ENCODE data around the gene SLC9C2.
"Not testable (repeated sequence)": the region's sequence is repeated elsewhere in the genome, so short reads cannot be mapped to it uniquely, and the experiment has no call there.

SLC9C2 gene

GRCh38 chr1:173581383-173582079 lies 21.3 kb downstream of the SLC9C2 start:
- no peak for DNase-seq (ENCODE audit: low read depth)

- no peak for DNase-seq (ENCODE audit: low read depth)
These were observed 22.2 kb downstream of the SLC9C2 start for GRCh38 chr1:173580658-173581057.

GRCh38 chr1:173580071-173580470 lies 22.8 kb downstream of the SLC9C2 start:
- DNase-seq (ENCODE audit: low read depth): no peak

- DNase-seq (ENCODE audit: low read depth): no peak
These were observed 29.3 kb downstream of the SLC9C2 start for GRCh38 chr1:173573596-173573995.

GRCh38 chr1:173572201-173572873 lies 30.5 kb downstream of the SLC9C2 start:
- no peak for DNase-seq (ENCODE audit: low read depth)

- DNase-seq (ENCODE audit: low read depth): no peak
These were observed 32.4 kb downstream of the SLC9C2 start for GRCh38 chr1:173570370-173571007.

- DNase-seq (ENCODE audit: low read depth): no peak
These were observed 34.4 kb downstream of the SLC9C2 start for GRCh38 chr1:173568483-173568882.

- DNase-seq (ENCODE audit: low read depth): not testable (repeated sequence)
These were observed 39.0 kb downstream of the SLC9C2 start for GRCh38 chr1:173563846-173564245.

GRCh38 chr1:173562813-173563212 lies 40.1 kb downstream of the SLC9C2 start:
- DNase-seq (ENCODE audit: low read depth): no peak

- no peak for DNase-seq (ENCODE audit: low read depth)
These were observed 41.6 kb downstream of the SLC9C2 start for GRCh38 chr1:173561263-173561662.

- DNase-seq (ENCODE audit: low read depth): no peak
These were observed 42.5 kb downstream of the SLC9C2 start for GRCh38 chr1:173560285-173560880.

- no peak for DNase-seq (ENCODE audit: low read depth)
These were observed 47.1 kb downstream of the SLC9C2 start for GRCh38 chr1:173555651-173556305.

- no peak for DNase-seq (ENCODE audit: low read depth)
These were observed 48.2 kb downstream of the SLC9C2 start for GRCh38 chr1:173554541-173555250.

GRCh38 chr1:173554089-173554488 lies 48.8 kb downstream of the SLC9C2 start:
- DNase-seq (ENCODE audit: low read depth): no peak

- DNase-seq (ENCODE audit: low read depth): no peak
These were observed 49.6 kb downstream of the SLC9C2 start for GRCh38 chr1:173553312-173553711.

GRCh38 chr1:173551699-173552098 lies 51.2 kb downstream of the SLC9C2 start:
- no peak for DNase-seq (ENCODE audit: low read depth)

GRCh38 chr1:173549813-173550212 lies 53.1 kb downstream of the SLC9C2 start:
- DNase-seq (ENCODE audit: low read depth): no peak

GRCh38 chr1:173545688-173546087 lies 57.2 kb downstream of the SLC9C2 start:
- DNase-seq (ENCODE audit: low read depth): no peak

GRCh38 chr1:173536223-173536622 lies 66.6 kb downstream of the SLC9C2 start:
- no peak for DNase-seq (ENCODE audit: low read depth)

- DNase-seq (ENCODE audit: low read depth): no peak
These were observed 70.6 kb downstream of the SLC9C2 start for GRCh38 chr1:173532237-173532636.

GRCh38 chr1:173530795-173531693 lies 71.8 kb downstream of the SLC9C2 start:
- DNase-seq (ENCODE audit: low read depth): no peak

Data from activated T-cell treated with anti-CD3 and anti-CD28 coated beads for 48 hours (primary cell).